ENCODE results near the gene TMEM62.
A peak's percentile ranks its signal among the peaks of the same experiment; 100 is the strongest.
"Not testable (repeated sequence)": the region's sequence is repeated elsewhere in the genome, so short reads cannot be mapped to it uniquely, and the experiment has no call there.

The TMEM62 gene

GRCh38 chr15:43210172-43210745 lies 76.9 kb downstream of the TMEM62 start:
- no peak for DNase-seq (ENCODE audit: low spot score)

GRCh38 chr15:43210807-43211206 lies 77.4 kb downstream of the TMEM62 start:
- no peak for DNase-seq (ENCODE audit: low spot score)

- DNase-seq (ENCODE audit: low spot score) = no peak
These were observed 77.9 kb downstream of the TMEM62 start for GRCh38 chr15:43211224-43211735.

GRCh38 chr15:43212299-43212698 lies 78.9 kb downstream of the TMEM62 start:
- DNase-seq (ENCODE audit: low spot score) = no peak

GRCh38 chr15:43212951-43213350 lies 79.6 kb downstream of the TMEM62 start:
- no peak for DNase-seq (ENCODE audit: low spot score)

GRCh38 chr15:43213466-43213865 lies 80.1 kb downstream of the TMEM62 start:
- no peak for DNase-seq (ENCODE audit: low spot score)

- DNase-seq (ENCODE audit: low spot score) = no peak
These were observed 80.8 kb downstream of the TMEM62 start for GRCh38 chr15:43214169-43214568.

- no peak for DNase-seq (ENCODE audit: low spot score)
These were observed 81.4 kb downstream of the TMEM62 start for GRCh38 chr15:43214592-43215295.

- no peak for DNase-seq (ENCODE audit: low spot score)
These were observed 82.6 kb downstream of the TMEM62 start for GRCh38 chr15:43215961-43216360.

GRCh38 chr15:43218908-43219706 lies 85.7 kb downstream of the TMEM62 start:
- DNase-seq (ENCODE audit: low spot score) = no peak

- DNase-seq (ENCODE audit: low spot score) = no peak
These were observed 86.8 kb downstream of the TMEM62 start for GRCh38 chr15:43219929-43220928.

- DNase-seq (ENCODE audit: low spot score) = no peak
These were observed 87.6 kb downstream of the TMEM62 start, which contains the start of gene EPB42 for GRCh38 chr15:43220991-43221403. Gene EPB42 (minus strand): TSS chr15:43221018. CDS start chr15:43220825, 193 bp downstream.

- DNase-seq (ENCODE audit: low spot score) = no peak
These were observed 88.0 kb downstream of the TMEM62 start for GRCh38 chr15:43221422-43221821.

- peak; percentile 71 for DNase-seq (ENCODE audit: low spot score)
These were observed 92.0 kb downstream of the TMEM62 start for GRCh38 chr15:43225201-43225949.

GRCh38 chr15:43225950-43226255 lies 92.5 kb downstream of the TMEM62 start:
- not testable (repeated sequence) for DNase-seq (ENCODE audit: low spot score)

GRCh38 chr15:43226436-43227305 lies 93.3 kb downstream of the TMEM62 start:
- DNase-seq (ENCODE audit: low spot score) = no peak

- no peak for DNase-seq (ENCODE audit: low spot score)
These were observed 96.6 kb downstream of the TMEM62 start for GRCh38 chr15:43229977-43230376.

- DNase-seq (ENCODE audit: low spot score) = no peak
These were observed 97.3 kb downstream of the TMEM62 start for GRCh38 chr15:43230640-43231115.

GRCh38 chr15:43232289-43232874 lies 99.0 kb downstream of the TMEM62 start:
- no peak for DNase-seq (ENCODE audit: low spot score)
